GM18907 (cell line): ENCODE measurements around the gene HCN1.
"Not testable (repeated sequence)": the region's sequence is repeated elsewhere in the genome, so short reads cannot be mapped to it uniquely, and the experiment has no call there.

Source experiments
- ATAC-seq: cut with Tn5 transposase; IDR thresholded peaks from one replicate; pipeline ENCODE4 v1.9.1; 2021; ENCODE audit warnings: mild to moderate bottlenecking, moderate library complexity; ENCODE audit not compliant: unreplicated experiment

The HCN1 gene

DNA sequence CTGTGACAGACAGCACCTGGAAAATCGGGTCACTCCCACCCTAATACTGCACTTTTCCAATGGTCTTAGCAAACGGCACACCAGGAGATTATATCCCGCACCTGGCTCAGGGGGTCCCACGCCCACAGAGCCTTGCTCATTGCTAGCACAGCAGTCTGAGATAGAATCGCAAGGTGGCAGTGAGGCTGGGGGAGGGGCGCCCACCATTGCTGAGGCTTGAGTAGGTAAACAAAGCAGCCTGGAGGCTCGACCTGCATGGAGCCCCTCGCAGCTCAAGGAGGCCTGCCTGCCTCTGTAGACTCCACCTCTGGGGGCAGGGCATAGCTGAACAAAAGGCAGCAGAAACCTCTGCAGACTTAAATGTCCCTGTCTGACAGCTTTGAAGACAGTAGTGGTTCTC is 383.6 kb downstream of the HCN1 start:
- not testable (repeated sequence) for ATAC-seq

DNA sequence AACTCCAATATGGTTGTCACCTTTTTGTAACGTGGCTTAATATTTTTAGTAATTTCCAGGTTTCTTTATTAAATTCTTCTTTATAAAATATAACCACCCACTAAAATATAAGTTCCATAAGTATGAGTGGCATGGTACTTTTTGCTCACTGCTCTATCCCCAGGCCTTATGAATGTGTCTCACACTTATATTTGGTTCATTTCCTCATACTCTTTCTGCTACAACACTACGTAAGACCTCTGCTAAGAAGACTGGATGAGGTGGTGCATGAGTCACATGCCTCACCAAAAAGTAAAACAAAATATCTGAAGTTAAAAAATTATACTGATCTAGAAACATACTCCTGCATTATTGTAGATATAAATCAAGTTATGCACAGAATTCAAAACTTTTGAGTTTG is 400.9 kb downstream of the HCN1 start:
- no peak for ATAC-seq

DNA sequence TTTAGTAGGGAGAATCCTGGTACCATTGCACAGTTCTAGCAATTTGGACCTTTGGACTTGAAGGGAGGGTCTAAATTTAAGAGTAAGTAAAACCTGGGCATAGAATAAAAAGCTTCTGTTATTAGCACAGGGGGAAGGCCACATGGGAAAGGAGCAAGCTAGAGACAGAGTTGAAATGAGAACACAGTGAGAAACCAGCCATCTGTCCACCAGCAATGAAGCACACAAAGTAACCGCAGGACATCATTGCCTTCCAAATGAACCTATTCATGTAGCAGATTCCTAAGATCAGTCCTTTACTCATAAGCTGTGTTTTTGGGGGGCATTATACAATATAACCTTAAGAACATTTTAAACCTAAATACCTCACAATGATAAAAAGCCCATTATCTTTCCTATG is 407.4 kb downstream of the HCN1 start:
- ATAC-seq, result no peak

DNA sequence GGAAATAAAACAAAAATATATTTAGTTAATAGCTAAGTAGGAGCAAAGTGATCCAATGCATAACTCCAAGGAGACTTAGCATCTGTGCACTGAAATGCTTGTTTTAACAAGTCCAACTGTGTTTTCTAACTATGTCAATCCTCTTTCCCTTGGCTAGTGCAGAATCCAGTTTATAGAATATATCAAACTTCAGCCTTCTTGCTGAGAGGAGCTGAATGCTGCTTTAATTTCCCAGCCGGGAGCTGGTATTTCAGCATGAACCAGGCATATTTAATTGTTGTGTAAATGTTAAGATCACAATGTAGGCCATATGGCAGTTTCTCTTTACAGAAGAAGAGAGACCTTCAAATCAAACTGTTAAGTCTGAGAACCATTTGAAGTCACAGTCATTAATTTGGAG is 411.7 kb downstream of the HCN1 start:
- ATAC-seq, result no peak

DNA sequence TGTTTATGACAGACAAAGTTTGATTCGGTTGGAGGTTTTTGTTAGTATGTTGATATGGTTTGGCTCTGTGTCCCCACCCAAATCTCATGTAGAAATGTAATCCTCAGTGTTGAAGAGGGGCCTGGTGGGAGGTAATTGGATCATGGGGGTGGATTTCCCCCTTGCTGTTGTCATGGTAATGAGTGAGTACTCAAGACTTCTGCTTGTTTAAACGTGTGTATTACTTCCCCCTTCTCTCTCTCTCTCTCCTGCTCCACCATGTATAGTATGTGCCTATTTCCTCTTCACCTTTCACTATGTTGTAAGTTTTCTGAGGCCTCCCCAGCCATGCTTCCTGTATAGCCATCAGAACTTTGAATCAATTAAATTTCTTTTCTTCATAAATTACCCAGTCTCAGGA is 415.1 kb downstream of the HCN1 start:
- ATAC-seq, result no peak

DNA sequence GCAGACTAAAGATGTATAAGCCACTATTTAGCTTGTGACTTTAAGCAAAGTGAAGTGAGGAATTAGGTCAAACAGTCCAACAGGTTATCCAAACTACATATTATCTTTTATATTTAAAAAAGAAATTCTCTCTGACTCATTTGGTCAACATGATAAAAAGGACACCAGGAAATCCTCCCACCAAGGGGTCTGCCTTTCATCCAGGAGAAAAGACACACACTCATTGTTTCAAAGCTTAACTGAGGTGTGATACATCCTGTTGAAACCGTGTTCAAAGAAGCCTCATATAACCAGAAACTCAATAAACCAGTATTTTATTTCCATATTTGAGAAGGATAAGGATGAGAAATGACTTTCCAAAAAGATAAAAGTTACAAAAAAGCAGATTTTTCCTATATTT is 417.1 kb downstream of the HCN1 start:
- no peak for ATAC-seq

DNA sequence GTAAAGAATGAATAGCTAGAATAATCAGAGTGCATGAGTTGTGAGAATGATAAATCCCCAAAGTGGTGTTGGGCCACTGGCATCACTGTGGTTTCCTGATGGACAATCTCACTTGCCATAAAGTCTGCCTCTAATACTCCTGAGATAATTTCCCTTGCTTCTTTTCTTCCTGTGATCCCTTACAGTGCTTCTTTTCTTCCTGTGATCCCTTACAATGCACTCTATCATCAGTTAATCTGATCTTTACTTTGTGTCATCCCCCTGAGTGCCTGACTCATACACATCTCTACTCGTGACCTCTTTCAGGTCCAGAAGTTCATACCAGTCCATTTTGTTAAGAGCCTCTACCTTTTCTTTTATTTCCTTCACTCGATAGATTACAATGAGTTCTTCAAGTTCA is 418.3 kb downstream of the HCN1 start:
- no peak for ATAC-seq

DNA sequence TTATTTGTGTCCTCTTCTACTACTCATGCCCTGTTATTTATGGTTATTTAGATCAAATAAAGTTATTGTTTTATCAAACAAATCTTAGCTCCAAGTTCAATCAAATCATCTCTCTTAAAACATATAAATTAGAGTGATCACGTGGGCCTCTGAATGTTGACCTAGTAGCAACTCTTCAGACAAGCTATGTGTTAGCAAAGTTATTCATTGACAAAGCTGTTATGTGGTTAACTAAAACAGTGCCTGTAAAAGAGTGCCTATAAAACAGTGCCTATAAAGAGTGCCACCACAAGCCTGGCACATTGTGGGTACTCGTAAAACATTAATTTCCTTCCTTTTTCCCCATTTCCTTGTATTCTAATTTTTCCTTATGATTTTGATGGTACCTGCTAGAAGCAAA is 421.9 kb downstream of the HCN1 start:
- no peak for ATAC-seq

DNA sequence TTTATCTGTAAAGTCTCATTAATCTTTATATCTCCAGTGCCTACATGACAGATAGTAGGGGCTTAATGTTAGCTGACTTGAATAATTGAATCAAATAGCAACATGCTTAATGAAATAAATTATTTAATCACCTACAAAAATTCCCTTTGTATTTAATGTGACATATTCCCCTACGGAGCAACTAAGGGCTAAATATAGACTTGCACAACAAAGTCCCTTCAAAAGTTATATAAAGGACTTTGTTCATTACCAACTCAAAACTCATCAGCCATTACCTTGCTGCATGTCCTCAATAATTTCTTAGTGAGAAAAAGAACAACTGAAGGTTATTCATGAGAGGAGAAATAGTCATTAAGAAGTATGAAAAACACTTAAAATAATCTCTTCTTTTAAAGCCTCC is 424.6 kb downstream of the HCN1 start:
- no peak for ATAC-seq

DNA sequence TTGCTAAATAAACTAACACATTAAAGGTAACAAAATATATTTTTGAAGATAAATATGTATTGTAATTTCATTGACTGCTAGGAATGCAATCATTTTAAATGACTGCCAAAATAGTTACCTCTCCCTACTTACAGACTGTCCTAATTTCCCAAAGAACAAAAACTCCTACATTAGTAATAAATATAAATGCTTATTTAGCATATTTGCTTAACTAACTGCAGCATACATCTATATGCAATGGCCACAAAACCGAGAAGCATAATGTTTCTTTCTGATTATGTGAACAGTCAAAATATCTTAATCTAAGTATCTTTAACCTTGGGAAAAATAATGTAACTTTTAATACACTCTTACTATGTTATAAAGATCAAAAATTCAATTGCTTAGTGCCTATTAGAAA is 431.7 kb downstream of the HCN1 start:
- ATAC-seq, result no peak

DNA sequence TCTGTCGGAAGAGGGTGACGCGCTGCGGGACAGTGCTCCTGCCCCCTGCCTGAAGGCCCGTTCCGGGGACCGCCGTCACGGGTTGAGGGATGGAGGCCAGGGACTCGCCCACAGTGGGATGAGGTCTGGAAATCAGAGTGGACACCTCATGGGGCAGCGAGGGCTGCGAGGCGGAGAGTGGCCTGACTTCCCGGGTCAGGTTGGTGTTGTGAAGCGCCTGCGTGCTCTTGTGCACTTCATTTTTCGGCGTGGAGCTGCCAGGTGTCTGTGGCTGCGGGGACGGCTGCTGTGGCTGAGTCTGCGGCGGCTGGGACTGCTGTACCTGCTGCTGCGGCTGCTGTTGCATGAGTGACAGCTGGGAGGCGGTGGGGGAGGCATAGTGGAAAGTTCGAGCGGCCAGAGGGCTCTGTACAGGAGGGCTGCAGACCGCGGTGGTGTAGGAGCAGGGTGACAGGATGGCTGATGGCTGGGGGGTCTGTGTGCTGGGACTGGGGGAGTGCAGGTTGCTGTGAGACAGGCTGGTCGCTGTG is 434.1 kb downstream of the HCN1 start:
- ATAC-seq, result no peak

DNA sequence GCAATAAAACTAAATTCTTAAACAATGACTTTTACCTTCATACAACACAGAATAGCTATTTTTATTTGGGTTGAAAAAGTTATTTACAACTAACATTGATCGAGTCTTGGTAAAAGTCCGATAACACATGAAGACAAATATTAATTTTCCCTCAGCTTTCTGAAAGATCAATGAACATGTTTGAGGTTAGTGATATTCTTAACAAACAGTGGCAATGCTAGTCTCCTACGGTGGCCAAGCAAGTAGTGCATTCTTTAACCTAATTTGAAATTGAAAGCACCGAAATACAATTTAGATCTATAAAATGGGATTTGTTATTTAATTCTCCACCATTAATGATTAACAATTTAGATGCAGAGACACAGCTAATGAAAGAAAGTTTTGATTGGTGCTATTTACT is 435.1 kb downstream of the HCN1 start:
- no peak for ATAC-seq

DNA sequence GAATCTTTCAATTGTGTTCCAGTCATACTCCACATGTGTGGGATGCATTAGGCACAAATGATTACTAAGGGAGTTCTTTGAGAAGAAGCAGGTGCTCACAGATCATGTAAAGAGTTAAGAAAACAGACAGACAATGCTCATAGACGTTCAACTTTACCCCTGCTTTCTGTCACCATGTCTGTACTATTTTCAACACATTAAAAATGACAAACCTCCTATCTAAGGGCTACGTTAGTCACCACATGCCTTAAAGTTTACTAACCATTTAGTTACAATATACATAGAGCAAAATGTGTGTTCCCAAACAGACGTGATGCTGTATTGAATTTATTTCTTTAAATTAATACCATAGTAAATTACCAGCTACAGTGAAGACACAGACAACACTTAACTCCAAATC is 435.9 kb downstream of the HCN1 start:
- ATAC-seq, result no peak

DNA sequence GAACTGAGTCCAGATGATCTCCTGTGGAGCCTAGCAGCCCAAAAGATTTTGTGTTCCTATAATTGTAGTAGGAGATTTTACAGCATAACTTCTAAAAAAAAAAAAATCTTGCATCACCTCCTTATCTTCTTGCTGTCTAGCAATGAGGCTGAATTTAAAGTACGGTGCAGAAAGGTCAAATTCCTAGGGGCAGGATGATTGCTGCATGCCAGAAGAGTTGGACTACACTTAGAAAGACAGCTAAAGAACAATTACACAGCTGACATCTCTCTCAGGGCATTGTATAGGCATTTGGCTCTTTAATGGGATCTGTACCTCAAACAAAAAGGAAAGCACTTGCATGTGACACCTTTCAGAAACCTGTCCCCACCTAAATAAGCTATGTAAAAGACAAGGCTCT is 443.2 kb downstream of the HCN1 start:
- ATAC-seq, result no peak

DNA sequence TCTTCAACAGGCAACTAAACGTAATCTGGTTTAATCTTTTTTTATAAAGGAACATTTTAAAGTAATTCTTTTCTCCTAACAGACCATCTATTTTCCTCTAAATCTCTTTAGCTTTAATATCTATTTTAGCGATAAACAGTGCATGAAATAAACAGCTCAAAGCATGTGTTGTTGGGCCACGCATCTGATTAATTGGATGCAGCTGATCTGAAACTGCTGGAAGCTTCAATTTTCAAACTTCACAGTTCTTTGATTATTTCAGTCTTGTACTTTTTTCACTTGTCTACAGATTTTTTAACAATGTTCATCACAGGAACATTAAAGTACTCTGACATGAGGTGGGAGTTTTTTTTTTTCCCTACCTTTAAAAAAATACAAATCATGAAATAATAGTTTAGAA is 443.6 kb downstream of the HCN1 start:
- ATAC-seq, result no peak

DNA sequence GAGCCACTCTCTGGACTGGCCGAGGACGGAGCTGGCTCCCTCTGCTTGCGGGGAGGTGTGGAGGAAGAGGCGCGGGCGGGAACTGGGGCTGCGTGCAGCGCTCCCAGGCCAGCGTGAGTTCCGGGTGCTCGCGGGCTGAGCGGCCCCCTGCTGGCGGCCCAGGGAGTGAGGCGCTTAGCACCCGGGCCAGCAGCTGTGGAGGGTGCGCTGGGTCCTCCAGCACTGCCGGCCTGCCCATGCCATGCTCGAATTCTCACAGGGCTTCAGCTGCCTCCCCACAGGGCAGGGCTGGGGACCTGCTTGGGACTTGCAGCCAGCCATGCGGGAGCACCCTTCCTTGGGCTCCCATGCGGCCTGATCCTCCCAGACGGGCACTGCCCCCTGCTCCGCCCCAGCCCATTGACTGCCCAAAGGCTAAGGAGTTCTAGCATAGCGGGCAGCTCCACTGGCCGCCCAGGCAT is 470.6 kb downstream of the HCN1 start:
- no peak for ATAC-seq

DNA sequence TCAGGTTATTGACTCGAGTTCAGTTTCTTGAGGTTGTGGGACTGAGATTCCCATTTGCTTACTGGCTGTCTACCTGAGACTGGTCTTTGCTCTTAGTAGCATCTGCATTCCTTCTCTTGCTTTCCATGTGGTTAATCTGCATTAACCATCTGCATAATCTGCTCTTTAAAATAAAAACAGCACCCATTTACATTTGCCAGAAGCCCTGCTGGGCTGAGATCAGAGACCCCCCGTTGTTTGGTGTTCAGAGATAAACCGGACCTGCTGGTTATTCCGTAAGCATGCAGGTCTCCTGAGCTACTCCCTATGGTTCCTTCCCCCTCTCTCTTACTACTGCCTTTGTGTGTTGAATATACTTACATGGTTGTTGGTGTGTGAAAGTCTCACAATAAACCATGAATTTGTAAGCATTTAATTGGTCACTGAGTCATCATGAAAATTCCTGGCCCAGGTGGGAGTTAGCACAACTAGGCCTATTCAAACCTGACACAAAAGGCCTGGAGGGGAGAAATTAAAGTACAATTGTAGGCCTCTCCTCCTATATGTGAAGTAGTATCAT is 490.7 kb downstream of the HCN1 start:
- ATAC-seq, result no peak
